A549 (cell line): ENCODE results near the gene ASIC1. TPM values are rescaled to one million over a fixed set of nuclear protein-coding genes. Genes with fewer than 3 reads are reported as not detected.
A peak's percentile ranks its signal among the peaks of the same experiment; 100 is the strongest.

Experiments
- ATAC-seq, 2 experiments: fragments of 200-7000 bp in 1 of 2; fragments of >200 bp in 1 of 2; cut with Nextera tagmentation in 1 of 2; cut with Tn5 transposase in 1 of 2; 3 replicates each; pipeline versions ENCODE4 v1.8.0 to v1.9.1; 2018 to 2020; ENCODE audit warnings: mild to moderate bottlenecking in 1 of 2, moderate library complexity in 1 of 2
- CTCF ChIA-PET: fragments of 300-600 bp; sonication (Branson Sonifier 250); formaldehyde crosslinking; extraction: SDS; loops from one replicate; lab custom pipeline; 2021; ENCODE audit warnings: antibody characterized with exemption, inconsistent platforms; lab: Yijun Ruan, JAX
- POLR2A ChIA-PET: fragments of 350-600 bp; formaldehyde crosslinking; extraction: SDS; loops from one replicate; lab custom pipeline; 2021; ENCODE audit warnings: antibody characterized with exemption, inconsistent platforms; lab: Yijun Ruan, JAX
- DNase-seq, 2 experiments: peaks; one replicate each; pipeline versions ENCODE4 v3.0.0 to v3.0.0-alpha.2; 2011 to 2016; ENCODE audit warnings: low read depth in 1 of 2, low spot score in 1 of 2
- FAIRE-seq: peaks from 2 replicates; lab custom pipeline; 2011; peaks lifted over from hg19 to GRCh38; lab: Jason Lieb, UNC
- H3K27ac ChIP-seq, 2 experiments: fragments of >200 bp; sonication (Bioruptor Twin); formaldehyde crosslinking; 3 replicates each; pipeline ENCODE4 v1.5.1; 2016 to 2017
- H3K4me1 ChIP-seq: fragments of >200 bp; sonication (Bioruptor Twin); formaldehyde crosslinking; 3 replicates; pipeline ENCODE4 v1.6.1; 2016
- H3K4me2 ChIP-seq: fragments of >200 bp; sonication (Bioruptor Twin); formaldehyde crosslinking; 3 replicates; pipeline ENCODE4 v1.6.1; 2016
- H3K4me3 ChIP-seq: fragments of >200 bp; sonication (Bioruptor Twin); formaldehyde crosslinking; 3 replicates; pipeline ENCODE4 v1.5.1; 2016
- H3K9me3 ChIP-seq: fragments of >200 bp; sonication (Bioruptor Twin); formaldehyde crosslinking; 3 replicates; pipeline ENCODE4 v1.6.1; 2016
- BHLHE40 ChIP-seq: IDR thresholded peaks from 2 replicates; pipeline ENCODE4 v1.6.1; 2012; ENCODE audit warnings: low read depth, low read length, inconsistent platforms
- CEBPB ChIP-seq, 2 experiments: fragments of >200 bp in 1 of 2; sonication (Bioruptor Twin) in 1 of 2; formaldehyde crosslinking in 1 of 2; IDR thresholded peaks; 2 replicates each; pipeline ENCODE4 v1.6.1; 2012 to 2016
- CHD4 ChIP-seq: fragments of 200-600 bp; sonication (generic); IDR thresholded peaks from 2 replicates; pipeline ENCODE4 v1.6.1; 2016; ENCODE audit warnings: antibody characterized with exemption, mild to moderate bottlenecking, borderline replicate concordance
- CTCF ChIP-seq: fragments of >200 bp; sonication (Bioruptor Twin); formaldehyde crosslinking; IDR thresholded peaks from 3 replicates; pipeline ENCODE4 v1.5.1; 2016
- EHF ChIP-seq: fragments of 250-450 bp; sonication (Bioruptor Pico); IDR thresholded peaks from 2 replicates; pipeline ENCODE4 v1.5.0; 2020; ENCODE audit warnings: mild to moderate bottlenecking
- EHMT2 ChIP-seq: fragments of 200-600 bp; sonication (generic); IDR thresholded peaks from 2 replicates; pipeline ENCODE4 v1.6.1; 2016; ENCODE audit warnings: antibody characterized with exemption, low read depth, mild to moderate bottlenecking, moderate library complexity
- ELK1 ChIP-seq: fragments of 150-350 bp; IDR thresholded peaks from 2 replicates; pipeline ENCODE4 v1.6.1; 2014; ENCODE audit warnings: low read depth, mild to moderate bottlenecking, low read length
- FOSL2 ChIP-seq, 2 experiments: fragments of 450-650 bp in 1 of 2; fragments of >200 bp in 1 of 2; sonication (Bioruptor Twin) in 1 of 2; formaldehyde crosslinking; IDR thresholded peaks; 2 replicates each; pipeline versions ENCODE4 v1.5.0 to v1.6.1; 2016 to 2020; ENCODE audit warnings: mild to moderate bottlenecking in 1 of 2, moderate library complexity in 1 of 2
- GATA3 ChIP-seq: IDR thresholded peaks from 2 replicates; pipeline ENCODE4 v1.6.1; 2012; ENCODE audit warnings: borderline replicate concordance
- HOXA7 ChIP-seq: fragments of 250-450 bp; sonication (Bioruptor Pico); IDR thresholded peaks from 2 replicates; pipeline ENCODE4 v1.5.0; 2020; ENCODE audit warnings: mild to moderate bottlenecking, moderate library complexity
- MYC ChIP-seq: IDR thresholded peaks from 2 replicates; pipeline ENCODE4 v1.6.1; 2012; ENCODE audit warnings: mild to moderate bottlenecking, inconsistent platforms, low read length, improper control_type of control experiment, borderline replicate concordance
- NR3C1 ChIP-seq: fragments of >200 bp; sonication (Bioruptor Twin); formaldehyde crosslinking; IDR thresholded peaks from 3 replicates; pipeline ENCODE4 v1.6.1; 2017
- PHF8 ChIP-seq: fragments of 200-600 bp; sonication (generic); IDR thresholded peaks from 2 replicates; pipeline ENCODE4 v1.6.1; 2016; ENCODE audit warnings: low read depth, mild to moderate bottlenecking, antibody characterized with exemption, moderate library complexity, borderline replicate concordance
- POLR2A ChIP-seq: IDR thresholded peaks from 2 replicates; pipeline ENCODE4 v1.6.1; 2012; ENCODE audit warnings: mild to moderate bottlenecking, low read length
- POLR2AphosphoS2 ChIP-seq: conservative IDR thresholded peaks from 2 replicates; pipeline ENCODE4 v1.6.1; 2012; ENCODE audit warnings: low read length, improper control_type of control experiment, inconsistent platforms
- RARB ChIP-seq: fragments of 250-450 bp; sonication (Bioruptor Pico); IDR thresholded peaks from 2 replicates; pipeline ENCODE4 v1.8.0; 2021; ENCODE audit warnings: mild to moderate bottlenecking, moderate library complexity
- RCOR1 ChIP-seq: fragments of 150-350 bp; IDR thresholded peaks from 2 replicates; pipeline ENCODE4 v1.6.1; 2014; ENCODE audit warnings: antibody characterized with exemption, low read length, low read depth
- RFX5 ChIP-seq: fragments of 450-650 bp; IDR thresholded peaks from 2 replicates; pipeline ENCODE4 v1.7.1; 2014; ENCODE audit warnings: antibody characterized with exemption, mild to moderate bottlenecking, moderate library complexity
- ZNF302 ChIP-seq: fragments of 250-450 bp; sonication (Bioruptor Pico); IDR thresholded peaks from 2 replicates; pipeline ENCODE4 v1.9.0; 2021; ENCODE audit warnings: inconsistent platforms, mild to moderate bottlenecking, moderate library complexity
- WGBS: methylation state at CpG from one replicate; pipeline ENCODE4 v1.1.6; 2017; ENCODE audit errors: missing lambda C conversion rate; 5-methylcytosine and 5-hydroxymethylcytosine counted together
- polyA plus RNA-seq, 4 experiments: library from polyadenylated mRNA; depleted of rRNA in 3 of 4; stranded (reverse); fragments of >200 nt; fragmentation: RNase III in 1 of 4; extraction: RNeasy Plus Mini Kit Qiagen cat#74134 plus additional on column Dnase treatment in 1 of 4; gene quantifications; 2 replicates in 3 of 4; 3 replicates in 1 of 4; pipeline ENCODE4 v1.2.3, GENCODE V29; 2011 to 2017
- TF ChIP-seq, protein P1 (sequence below): fragments of 250-450 bp; sonication (Bioruptor Pico); IDR thresholded peaks from 2 replicates; pipeline ENCODE4 v1.5.0; 2020; ENCODE audit warnings: low read depth, mild to moderate bottlenecking, moderate library complexity
- TF ChIP-seq, protein P2 (sequence below): IDR thresholded peaks from 2 replicates; pipeline ENCODE4 v1.6.1; 2012; ENCODE audit warnings: low read depth, borderline replicate concordance

Gene ASIC1
- polyA plus RNA-seq, 2 of the 4 experiments (the other 2 are of a cell fraction): 6.0 to 6.7 TPM

DNA sequence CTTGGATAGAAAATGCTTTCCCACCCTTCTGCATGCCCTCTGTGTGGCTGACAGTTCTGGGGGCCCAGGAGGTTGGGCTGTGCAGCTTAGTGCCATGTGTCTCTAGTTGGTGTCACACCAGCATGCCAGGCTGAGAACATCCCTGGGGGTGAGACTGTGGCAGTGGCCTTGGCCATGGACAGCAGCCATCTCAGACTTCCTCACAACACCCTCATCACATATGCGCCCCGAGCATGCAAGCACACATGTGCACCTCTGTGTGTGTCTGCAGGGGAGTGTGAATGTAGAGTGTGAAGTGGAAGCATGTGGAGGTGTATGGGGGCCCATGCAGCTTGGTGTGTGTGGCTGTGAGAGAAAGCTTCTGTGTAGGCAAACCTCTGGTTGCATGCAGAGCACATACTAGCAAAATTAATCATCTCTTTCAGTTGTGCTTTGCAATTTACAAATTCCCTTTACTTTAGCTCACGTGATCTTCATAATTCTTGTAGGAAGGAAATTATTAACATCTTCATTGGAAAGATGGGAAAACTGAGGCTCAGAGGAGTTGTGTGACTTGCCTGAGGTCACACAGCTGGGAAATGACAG is 8.4 kb downstream of the ASIC1 start:
- CTCF ChIA-PET: interaction anchor here (0.9 to 33.6 kb wide), 10 partner anchors 11 to 198 kb away, joined by 3 to 708 read pairs (median 28); partner anchors contain the start of genes AQP5 and AQP6
- no peak for FAIRE-seq
- Histone ChIP-seq H3K4me3 (no peak overlapping the region), H3K4me1 (peaks cover 10% of the 10 kb centered on the region; the same call in 2 of the 3 replicates), H3K9me3 (no peaks in the 10 kb centered on the region), H3K4me2 (no peak overlapping the region), H3K27ac (no peak overlapping the region)
- WGBS: 74% methylated on average over 3 of the region's 3 CpGs
- no peak for TF ChIP-seq NR3C1
- no peak for TF ChIP-seq RARB (CRISPR knock-in tag)
- no peak for TF ChIP-seq MYC
- TF ChIP-seq, protein P1, sequence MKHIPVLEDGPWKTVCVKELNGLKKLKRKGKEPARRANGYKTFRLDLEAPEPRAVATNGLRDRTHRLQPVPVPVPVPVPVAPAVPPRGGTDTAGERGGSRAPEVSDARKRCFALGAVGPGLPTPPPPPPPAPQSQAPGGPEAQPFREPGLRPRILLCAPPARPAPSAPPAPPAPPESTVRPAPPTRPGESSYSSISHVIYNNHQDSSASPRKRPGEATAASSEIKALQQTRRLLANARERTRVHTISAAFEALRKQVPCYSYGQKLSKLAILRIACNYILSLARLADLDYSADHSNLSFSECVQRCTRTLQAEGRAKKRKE (CRISPR knock-in tag): no peak
- TF ChIP-seq BHLHE40: no peak
- no peak for TF ChIP-seq RCOR1
- no peak for TF ChIP-seq FOSL2 (IDR thresholded peaks at IDR 0.05)
- no peak for TF ChIP-seq FOSL2 (CRISPR knock-in tag; IDR thresholded peaks at IDR 0.05)
- TF ChIP-seq ZNF302 (CRISPR knock-in tag): no peak
- TF ChIP-seq, protein P2, sequence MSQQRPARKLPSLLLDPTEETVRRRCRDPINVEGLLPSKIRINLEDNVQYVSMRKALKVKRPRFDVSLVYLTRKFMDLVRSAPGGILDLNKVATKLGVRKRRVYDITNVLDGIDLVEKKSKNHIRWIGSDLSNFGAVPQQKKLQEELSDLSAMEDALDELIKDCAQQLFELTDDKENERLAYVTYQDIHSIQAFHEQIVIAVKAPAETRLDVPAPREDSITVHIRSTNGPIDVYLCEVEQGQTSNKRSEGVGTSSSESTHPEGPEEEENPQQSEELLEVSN: no peak
- no peak for TF ChIP-seq GATA3
- no peak for DNase-seq
- no peak for ATAC-seq
- POLR2A ChIA-PET: no interaction called here

- Histone ChIP-seq H3K4me3 (no peak overlapping the region), H3K27ac (no peak overlapping the region), H3K9me3 (no peaks in the 10 kb centered on the region), H3K4me1 (peaks cover 12% of the 10 kb centered on the region; the same call in 2 of the 3 replicates), H3K4me2 (no peak overlapping the region)
- DNase-seq (peak in 1 of 2 experiments; percentile 72), FAIRE-seq (no peak), ATAC-seq (peak in 1 of 2 experiments; percentile 57; a peak in 3 of 6 replicates)
- WGBS: 67% methylated on average over 5 of the region's 5 CpGs
- no peak for TF ChIP-seq CEBPB (IDR thresholded peaks at IDR 0.05)
- no peak for TF ChIP-seq PHF8
- no peak for TF ChIP-seq HOXA7 (CRISPR knock-in tag)
- no peak for TF ChIP-seq CHD4
- TF ChIP-seq EHF (CRISPR knock-in tag): no peak
- no peak for TF ChIP-seq EHMT2
- TF ChIP-seq RFX5: no peak
- no peak for TF ChIP-seq POLR2AphosphoS2
- TF ChIP-seq CTCF: no peak
- no peak for TF ChIP-seq RCOR1
- no peak for TF ChIP-seq ELK1
- TF ChIP-seq POLR2A: no peak
- ChIA-PET POLR2A (no interaction called here), CTCF (interaction anchor here (0.8 to 33.6 kb wide), 10 partner anchors 10 to 289 kb away, joined by 3 to 708 read pairs (median 26); partner anchors contain the start of genes AQP5, AQP6 and COX14)
Observed at GRCh38 chr12:50066402-50066801, 9.0 kb downstream of the ASIC1 start.
